ENCODE data around the gene ZNF778. TPM values are rescaled to one million over a fixed set of nuclear protein-coding genes. Genes with fewer than 3 reads are reported as not detected.

ZNF778 gene
- total RNA-seq, 4 donors from 2014 or later = 11.2 to 17.2 (median 13.9) TPM

- no peaks in the 10 kb centered on the region for H3K27me3 ChIP-seq
- TF ChIP-seq POLR2A (IDR thresholded peaks at IDR 0.05; ENCODE audit: low read depth) (no peak), EP300 (IDR thresholded peaks at IDR 0.05) (no peak), POLR2AphosphoS5 (IDR thresholded peaks at IDR 0.05) (no peak)
- TF ChIP-seq, protein P1, sequence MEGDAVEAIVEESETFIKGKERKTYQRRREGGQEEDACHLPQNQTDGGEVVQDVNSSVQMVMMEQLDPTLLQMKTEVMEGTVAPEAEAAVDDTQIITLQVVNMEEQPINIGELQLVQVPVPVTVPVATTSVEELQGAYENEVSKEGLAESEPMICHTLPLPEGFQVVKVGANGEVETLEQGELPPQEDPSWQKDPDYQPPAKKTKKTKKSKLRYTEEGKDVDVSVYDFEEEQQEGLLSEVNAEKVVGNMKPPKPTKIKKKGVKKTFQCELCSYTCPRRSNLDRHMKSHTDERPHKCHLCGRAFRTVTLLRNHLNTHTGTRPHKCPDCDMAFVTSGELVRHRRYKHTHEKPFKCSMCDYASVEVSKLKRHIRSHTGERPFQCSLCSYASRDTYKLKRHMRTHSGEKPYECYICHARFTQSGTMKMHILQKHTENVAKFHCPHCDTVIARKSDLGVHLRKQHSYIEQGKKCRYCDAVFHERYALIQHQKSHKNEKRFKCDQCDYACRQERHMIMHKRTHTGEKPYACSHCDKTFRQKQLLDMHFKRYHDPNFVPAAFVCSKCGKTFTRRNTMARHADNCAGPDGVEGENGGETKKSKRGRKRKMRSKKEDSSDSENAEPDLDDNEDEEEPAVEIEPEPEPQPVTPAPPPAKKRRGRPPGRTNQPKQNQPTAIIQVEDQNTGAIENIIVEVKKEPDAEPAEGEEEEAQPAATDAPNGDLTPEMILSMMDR (IDR thresholded peaks at IDR 0.05) = no peak
- H3K27ac ChIP-seq (replicated peaks in 1 of 4) = no peak overlapping the region
- H3K4me3 ChIP-seq = no peak overlapping the region
- no peak for DNase-seq (ENCODE audit: extremely low spot score)
- H3K9me3 ChIP-seq = no peaks in the 10 kb centered on the region
- 96% methylated on average over 47 of the region's 65 CpGs for WGBS
- peaks cover 22 to 96% (median 86%) of the 10 kb centered on the region in 4 donors for H3K36me3 ChIP-seq
- no peaks in the 10 kb centered on the region for H3K4me1 ChIP-seq
- intact Hi-C loops (cut with DNase I) = no loop called here
Measured at GRCh38 chr16:89279666-89280481, 62.4 kb downstream of the ZNF778 start.

DNA sequence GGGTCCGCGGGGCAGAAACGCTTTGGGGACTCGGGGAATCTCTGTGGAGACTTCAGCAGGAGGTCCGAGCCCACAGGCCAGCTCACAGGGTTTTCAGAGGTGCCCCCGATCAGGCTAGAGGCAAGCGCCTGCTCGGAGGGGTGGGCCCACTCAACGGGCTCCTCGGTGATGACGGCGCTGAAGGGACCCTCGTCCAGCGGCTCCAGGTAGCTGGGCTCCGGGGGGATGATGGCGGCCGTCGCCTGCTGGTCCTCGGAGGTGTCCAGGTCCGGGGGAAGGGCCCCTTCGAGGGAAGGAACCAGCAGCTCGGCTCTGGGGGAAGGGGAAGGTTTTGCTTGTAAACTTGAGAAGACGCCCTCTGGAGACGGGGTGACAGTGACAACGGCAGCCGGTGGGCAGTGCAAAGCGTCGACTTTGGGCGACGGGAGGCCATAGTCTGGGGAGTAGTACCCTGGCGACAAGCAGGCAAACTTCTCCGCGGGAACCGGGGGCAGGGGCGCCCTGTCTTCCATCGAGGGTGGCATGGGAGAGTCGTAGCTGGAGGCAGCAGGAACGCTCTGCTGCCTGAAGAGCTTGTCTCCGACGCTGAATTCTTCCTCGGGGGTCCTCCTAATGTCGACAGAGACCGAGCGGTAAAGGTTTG, 63.2 kb downstream of the ZNF778 start:
- H3K27me3 ChIP-seq = no peaks in the 10 kb centered on the region
- TF ChIP-seq POLR2AphosphoS5 (IDR thresholded peaks at IDR 0.05) (no peak), POLR2A (IDR thresholded peaks at IDR 0.05; ENCODE audit: low read depth) (no peak), EP300 (IDR thresholded peaks at IDR 0.05) (no peak)
- TF ChIP-seq, protein P1 (IDR thresholded peaks at IDR 0.05) = no peak
- no peak overlapping the region for H3K4me3 ChIP-seq
- H3K4me1 ChIP-seq = no peaks in the 10 kb centered on the region
- intact Hi-C loops (cut with DNase I) = no loop called here
- H3K9me3 ChIP-seq = no peaks in the 10 kb centered on the region
- WGBS = 93% methylated on average over 38 of the region's 44 CpGs
- H3K27ac ChIP-seq (replicated peaks in 1 of 4) = no peak overlapping the region
- peaks cover 22 to 96% (median 86%) of the 10 kb centered on the region in 4 donors for H3K36me3 ChIP-seq
- no peak for DNase-seq (ENCODE audit: extremely low spot score)

DNA sequence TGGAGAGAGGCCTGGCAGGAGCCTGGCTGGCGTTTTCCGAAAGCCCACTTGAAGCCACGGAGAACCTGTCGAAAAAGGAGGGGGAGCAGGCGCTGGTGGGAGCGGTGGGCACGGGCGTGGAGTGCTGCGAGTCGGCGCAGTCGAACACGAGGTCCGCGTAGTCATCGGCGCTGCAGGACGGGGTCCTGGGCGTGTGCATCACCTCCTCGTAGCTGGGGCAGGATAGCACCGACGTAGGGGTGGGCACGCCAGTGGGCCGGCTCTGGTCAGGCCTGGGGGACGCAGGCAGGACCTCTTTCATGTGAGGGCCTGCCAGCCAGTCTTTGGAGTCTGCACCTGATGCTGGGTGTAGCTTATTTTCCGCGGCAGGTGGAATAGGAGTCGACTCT, 63.7 kb downstream of the ZNF778 start:
- 94% methylated on average over 21 of the region's 28 CpGs for WGBS
- Histone ChIP-seq H3K4me1 (no peaks in the 10 kb centered on the region), H3K4me3 (no peak overlapping the region), H3K9me3 (no peaks in the 10 kb centered on the region), H3K27me3 (no peaks in the 10 kb centered on the region), H3K27ac (replicated peaks in 1 of 4) (no peak overlapping the region), H3K36me3 (peaks cover 25 to 96% (median 86%) of the 10 kb centered on the region in 4 donors)
- intact Hi-C loops (cut with DNase I) = no loop called here
- no peak for DNase-seq (ENCODE audit: extremely low spot score)
- TF ChIP-seq POLR2A (IDR thresholded peaks at IDR 0.05; ENCODE audit: low read depth) = no peak
- no peak for TF ChIP-seq EP300 (IDR thresholded peaks at IDR 0.05)
- no peak for TF ChIP-seq POLR2AphosphoS5 (IDR thresholded peaks at IDR 0.05)
- TF ChIP-seq, protein P1 (IDR thresholded peaks at IDR 0.05) = no peak

DNA sequence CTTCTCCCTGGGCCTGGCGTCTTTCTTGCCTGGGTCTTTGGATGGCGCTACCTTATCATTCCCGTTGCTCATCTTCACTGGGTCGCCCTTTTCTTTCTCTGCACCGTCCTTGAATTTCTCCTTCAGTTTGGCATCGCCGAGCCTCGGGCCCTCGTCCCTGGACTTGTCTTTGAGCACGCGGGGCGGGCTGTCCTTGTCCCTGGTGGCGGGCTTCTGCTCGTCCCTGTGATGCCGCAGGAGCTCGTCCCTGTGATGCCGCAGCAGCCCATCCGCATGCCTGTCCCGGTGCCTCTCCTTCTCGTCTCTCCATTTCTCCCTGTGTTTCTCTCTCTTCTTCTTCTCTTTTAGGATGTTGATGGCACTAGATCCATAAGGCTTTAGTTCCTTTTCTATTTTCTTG, 64.3 kb downstream of the ZNF778 start:
- Histone ChIP-seq H3K4me3 (no peak overlapping the region), H3K27me3 (no peaks in the 10 kb centered on the region), H3K27ac (replicated peaks in 1 of 4) (no peak overlapping the region), H3K4me1 (no peaks in the 10 kb centered on the region), H3K9me3 (no peaks in the 10 kb centered on the region), H3K36me3 (peaks cover 30 to 96% (median 87%) of the 10 kb centered on the region in 4 donors)
- TF ChIP-seq, protein P1 (IDR thresholded peaks at IDR 0.05) = no peak
- TF ChIP-seq POLR2A (IDR thresholded peaks at IDR 0.05; ENCODE audit: low read depth) (no peak), EP300 (IDR thresholded peaks at IDR 0.05) (no peak), POLR2AphosphoS5 (IDR thresholded peaks at IDR 0.05) (no peak)
- DNase-seq (ENCODE audit: extremely low spot score) = no peak
- WGBS = 99% methylated on average over 20 of the region's 20 CpGs
- intact Hi-C loops (cut with DNase I) = no loop called here

Measured in esophagus muscularis mucosa (tissue), 4 donors.